Trophoblast cell (in vitro differentiated cells and primary cell): ENCODE measurements around the gene THSD4.

Experiments
- DNase-seq, 2 donors: peaks; one replicate each; pipeline ENCODE4 v3.0.0-alpha.2; 2016
- H2AFZ ChIP-seq: 2 replicates; pipeline ENCODE4 v1.6.1; 2013; ENCODE audit warnings: low read length, moderate library complexity, mild to moderate bottlenecking; ENCODE audit not compliant: insufficient read depth, poor library complexity
- H2AK5ac ChIP-seq: 2 replicates; pipeline ENCODE4 v1.6.1; 2013; ENCODE audit warnings: mild to moderate bottlenecking, low read length
- H2BK120ac ChIP-seq: 2 replicates; pipeline ENCODE4 v1.6.1; 2013; ENCODE audit warnings: low read length, mild to moderate bottlenecking, moderate library complexity; ENCODE audit not compliant: insufficient read depth, poor library complexity
- H2BK12ac ChIP-seq: 2 replicates; pipeline ENCODE4 v1.6.1; 2013; ENCODE audit warnings: mild to moderate bottlenecking, low read length, moderate library complexity
- H2BK5ac ChIP-seq: 2 replicates; pipeline ENCODE4 v1.6.1; 2013; ENCODE audit warnings: low read length, low read depth, moderate library complexity, mild to moderate bottlenecking; ENCODE audit not compliant: poor library complexity
- H3K14ac ChIP-seq: 2 replicates; pipeline ENCODE4 v1.6.1; 2013; ENCODE audit warnings: mild to moderate bottlenecking, low read length
- H3K18ac ChIP-seq: 2 replicates; pipeline ENCODE4 v1.6.1; 2013; ENCODE audit warnings: mild to moderate bottlenecking, low read length
- H3K23ac ChIP-seq: 2 replicates; pipeline ENCODE4 v1.6.1; 2013; ENCODE audit warnings: low read length
- H3K27ac ChIP-seq: 2 replicates; pipeline ENCODE4 v1.5.1; 2013; ENCODE audit warnings: low read depth, mild to moderate bottlenecking, inconsistent platforms, low read length, moderate library complexity
- H3K27me3 ChIP-seq: 2 replicates; pipeline ENCODE4 v1.6.1; 2013; ENCODE audit warnings: inconsistent platforms, mild to moderate bottlenecking, low read length, moderate library complexity; ENCODE audit not compliant: insufficient read depth
- H3K36me3 ChIP-seq, 2 experiments: 1 replicate in 1 of 2; 2 replicates in 1 of 2; pipeline ENCODE4 v1.6.1; 2013; ENCODE audit warnings: low read length in 2 of 2, mild to moderate bottlenecking in 2 of 2, moderate library complexity in 1 of 2; ENCODE audit not compliant: insufficient read depth in 2 of 2, control insufficient read depth in 1 of 2
- H3K4ac ChIP-seq: 2 replicates; pipeline ENCODE4 v1.6.1; 2013; ENCODE audit warnings: low read depth, mild to moderate bottlenecking, low read length, moderate library complexity
- H3K4me1 ChIP-seq, 2 experiments: 1 replicate in 1 of 2; 2 replicates in 1 of 2; pipeline ENCODE4 v1.6.1; 2013; ENCODE audit warnings: low read length in 2 of 2, mild to moderate bottlenecking in 2 of 2, moderate library complexity in 1 of 2; ENCODE audit not compliant: insufficient read depth in 2 of 2, control insufficient read depth in 1 of 2
- H3K4me2 ChIP-seq: 2 replicates; pipeline ENCODE4 v1.6.1; 2013; ENCODE audit warnings: inconsistent platforms, mild to moderate bottlenecking, low read length, moderate library complexity
- H3K4me3 ChIP-seq: 2 replicates; pipeline ENCODE4 v1.5.1; 2013; ENCODE audit warnings: mild to moderate bottlenecking, low read depth, low read length, inconsistent platforms
- H3K79me1 ChIP-seq: one replicate; pipeline ENCODE4 v1.6.1; 2013; ENCODE audit warnings: low read length
- H3K79me2 ChIP-seq: 2 replicates; pipeline ENCODE4 v1.6.1; 2013; ENCODE audit warnings: low read length, mild to moderate bottlenecking; ENCODE audit not compliant: control insufficient read depth, insufficient read depth, poor library complexity
- H3K9ac ChIP-seq: 2 replicates; pipeline ENCODE4 v1.6.1; 2013; ENCODE audit warnings: mild to moderate bottlenecking, low read length
- H3K9me3 ChIP-seq: 2 replicates; pipeline ENCODE4 v1.6.1; 2013; ENCODE audit warnings: low read depth, mild to moderate bottlenecking, control low read depth, inconsistent platforms, low read length; ENCODE audit not compliant: insufficient read depth
- H4K12ac ChIP-seq: 2 replicates; pipeline ENCODE4 v1.6.1; 2013; ENCODE audit warnings: low read depth, mild to moderate bottlenecking, low read length, moderate library complexity
- H4K8ac ChIP-seq: 2 replicates; pipeline ENCODE4 v1.6.1; 2013; ENCODE audit warnings: low read depth, mild to moderate bottlenecking, low read length, moderate library complexity
- H4K91ac ChIP-seq: one replicate; pipeline ENCODE4 v1.6.1; 2013; ENCODE audit warnings: low read depth, mild to moderate bottlenecking, low read length, moderate library complexity
- WGBS: extraction: QIAGEN DNeasy Blood & Tissue Kit; methylation state at CpG from one replicate; pipeline ENCODE4 v1.1.7; 2013; ENCODE audit warnings: missing lambda C conversion rate; ENCODE audit not compliant: insufficient read length, insufficient coverage; ENCODE audit errors: extremely low coverage; 5-methylcytosine and 5-hydroxymethylcytosine counted together

Gene THSD4

GRCh38 chr15:71118881-71119632 lies 3.8 kb downstream of the THSD4 start:
- H3K18ac ChIP-seq, result no peak overlapping the region

GRCh38 chr15:71120428-71120944 lies 5.2 kb downstream of the THSD4 start:
- H3K23ac ChIP-seq, result no peak overlapping the region
- WGBS, result no CpG with 5 or more reads among the region's 8 CpGs

More at GRCh38 chr15:71118881-71119632, 3.8 kb downstream of the THSD4 start:
- Histone ChIP-seq H2BK120ac (no peak overlapping the region), H3K4ac (no peak overlapping the region), H4K91ac (no peak overlapping the region), H3K79me2 (no peaks in the 10 kb centered on the region), H4K8ac (no peak overlapping the region), H3K14ac (no peak overlapping the region), H2AK5ac (no peak overlapping the region), H3K36me3 (no peaks in the 10 kb centered on the region), H3K4me2 (no peak overlapping the region), H2BK12ac (no peak overlapping the region), H3K4me1 (peaks cover 9 to 14% of the 10 kb centered on the region in 2 experiments), H3K9me3 (no peaks in the 10 kb centered on the region), H3K79me1 (no peaks in the 10 kb centered on the region), H4K12ac (no peak overlapping the region), H2BK5ac (no peak overlapping the region), H3K4me3 (no peak overlapping the region), H3K27me3 (peaks cover 3% of the 10 kb centered on the region), H3K9ac (no peak overlapping the region), H3K23ac (no peak overlapping the region), H2AFZ (no peak overlapping the region), H3K27ac (no peak overlapping the region)
- no CpG with 5 or more reads among the region's 11 CpGs for WGBS
- no peak for DNase-seq

DNA sequence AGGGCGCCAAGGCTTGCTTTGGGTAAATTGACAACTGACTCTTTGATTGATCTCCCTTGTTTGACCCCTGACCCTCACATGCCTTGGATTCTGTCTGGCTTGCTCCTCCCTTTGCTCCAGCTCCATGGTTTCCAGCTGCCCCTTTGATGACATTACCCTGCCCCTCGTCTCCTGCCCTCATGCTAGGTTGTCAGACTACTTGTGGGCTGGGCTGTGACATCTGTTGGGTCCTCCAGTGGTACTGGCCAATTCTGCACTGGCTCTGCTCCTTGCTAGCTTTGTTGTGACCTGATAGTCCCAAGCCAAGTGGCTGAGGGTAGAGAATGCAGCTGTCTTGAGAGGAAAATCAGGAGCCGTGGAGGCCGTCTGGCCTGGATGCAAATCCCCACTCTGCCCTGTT lies 6.2 kb downstream of the THSD4 start:
- Histone ChIP-seq H2AFZ (no peak overlapping the region), H3K36me3 (no peaks in the 10 kb centered on the region), H2BK12ac (no peak overlapping the region), H3K27ac (no peak overlapping the region), H3K4me3 (no peak overlapping the region), H3K14ac (no peak overlapping the region), H4K12ac (no peak overlapping the region), H3K27me3 (peaks cover 3% of the 10 kb centered on the region), H3K18ac (no peak overlapping the region), H4K8ac (no peak overlapping the region), H3K4ac (no peak overlapping the region), H3K79me2 (no peaks in the 10 kb centered on the region), H2AK5ac (no peak overlapping the region), H3K4me2 (no peak overlapping the region), H2BK120ac (no peak overlapping the region), H3K4me1 (peaks cover 0 to 4% of the 10 kb centered on the region in 2 experiments), H2BK5ac (no peak overlapping the region), H3K9me3 (no peaks in the 10 kb centered on the region), H3K79me1 (no peaks in the 10 kb centered on the region), H3K9ac (no peak overlapping the region), H3K23ac (no peak overlapping the region), H4K91ac (no peak overlapping the region)
- no peak for DNase-seq
- WGBS, result no CpG with 5 or more reads among the region's 4 CpGs

More at GRCh38 chr15:71120428-71120944, 5.2 kb downstream of the THSD4 start:
- Histone ChIP-seq H3K4me3 (no peak overlapping the region), H3K4ac (no peak overlapping the region), H2BK120ac (no peak overlapping the region), H2BK12ac (no peak overlapping the region), H2AK5ac (no peak overlapping the region), H3K4me1 (peaks cover 0 to 8% of the 10 kb centered on the region in 2 experiments), H2BK5ac (no peak overlapping the region), H3K18ac (no peak overlapping the region), H3K14ac (no peak overlapping the region), H3K27me3 (peaks cover 3% of the 10 kb centered on the region), H3K4me2 (no peak overlapping the region), H3K79me1 (no peaks in the 10 kb centered on the region), H3K79me2 (no peaks in the 10 kb centered on the region), H4K12ac (no peak overlapping the region), H3K9ac (no peak overlapping the region), H3K27ac (no peak overlapping the region), H3K9me3 (no peaks in the 10 kb centered on the region), H3K36me3 (no peaks in the 10 kb centered on the region), H2AFZ (no peak overlapping the region), H4K8ac (no peak overlapping the region), H4K91ac (no peak overlapping the region)
- DNase-seq, result no peak

- Histone ChIP-seq H4K91ac (no peak overlapping the region), H3K4me2 (no peak overlapping the region)
Observed at GRCh38 chr15:71124937-71125790, 9.9 kb downstream of the THSD4 start.

More at GRCh38 chr15:71124937-71125790, 9.9 kb downstream of the THSD4 start:
- Histone ChIP-seq H3K4me3 (no peak overlapping the region), H3K23ac (no peak overlapping the region), H3K9ac (no peak overlapping the region), H3K27me3 (no peaks in the 10 kb centered on the region), H3K4me1 (peaks cover 0 to 3% of the 10 kb centered on the region in 2 experiments), H3K9me3 (no peaks in the 10 kb centered on the region), H3K79me2 (no peaks in the 10 kb centered on the region), H4K8ac (no peak overlapping the region), H2BK120ac (no peak overlapping the region), H2BK5ac (no peak overlapping the region), H3K79me1 (no peaks in the 10 kb centered on the region), H2BK12ac (no peak overlapping the region), H3K27ac (no peak overlapping the region), H4K12ac (no peak overlapping the region), H2AFZ (no peak overlapping the region), H3K4ac (no peak overlapping the region), H3K18ac (no peak overlapping the region), H2AK5ac (no peak overlapping the region), H3K14ac (no peak overlapping the region), H3K36me3 (no peaks in the 10 kb centered on the region)
- DNase-seq, result no peak
- no CpG with 5 or more reads among the region's 8 CpGs for WGBS
